ENCODE results near the gene FOXD4L1.
"Not testable (repeated sequence)": the region's sequence is repeated elsewhere in the genome, so short reads cannot be mapped to it uniquely, and the experiment has no call there.

The FOXD4L1 gene

GRCh38 chr2:113524986-113525385, 26.5 kb downstream of the FOXD4L1 start:
- DNase-seq (ENCODE audit: low read depth, low spot score); H3K27me3 ChIP-seq (ENCODE audit: insufficient read depth, insufficient read length); H3K4me1 ChIP-seq (ENCODE audit: insufficient read depth, insufficient read length); H3K9me3 ChIP-seq (ENCODE audit: insufficient read depth, low read length); H3K36me3 ChIP-seq (ENCODE audit: insufficient read depth, insufficient read length, low read length); H3K9ac ChIP-seq (ENCODE audit: insufficient read length, low read depth); H3K4me3 ChIP-seq (ENCODE audit: insufficient read length, low read depth): not testable (repeated sequence)

- DNase-seq (ENCODE audit: low read depth, low spot score); H3K9me3 ChIP-seq (ENCODE audit: insufficient read depth, low read length); H3K4me1 ChIP-seq (ENCODE audit: insufficient read depth, insufficient read length); H3K9ac ChIP-seq (ENCODE audit: insufficient read length, low read depth); H3K36me3 ChIP-seq (ENCODE audit: insufficient read depth, insufficient read length, low read length); H3K27me3 ChIP-seq (ENCODE audit: insufficient read depth, insufficient read length); H3K4me3 ChIP-seq (ENCODE audit: insufficient read length, low read depth): not testable (repeated sequence)
Measured at GRCh38 chr2:113527350-113528045, 29.0 kb downstream of the FOXD4L1 start.

- H3K9me3 ChIP-seq (ENCODE audit: insufficient read depth, low read length); H3K9ac ChIP-seq (ENCODE audit: insufficient read length, low read depth); DNase-seq (ENCODE audit: low read depth, low spot score): not testable (repeated sequence)
Measured at GRCh38 chr2:113528126-113528525, 29.7 kb downstream of the FOXD4L1 start.

GRCh38 chr2:113528904-113529303, 30.4 kb downstream of the FOXD4L1 start:
- not testable (repeated sequence) for H3K27me3 ChIP-seq (ENCODE audit: insufficient read depth, insufficient read length); H3K4me3 ChIP-seq (ENCODE audit: insufficient read length, low read depth); DNase-seq (ENCODE audit: low read depth, low spot score); H3K4me1 ChIP-seq (ENCODE audit: insufficient read depth, insufficient read length); H3K9me3 ChIP-seq (ENCODE audit: insufficient read depth, low read length); H3K9ac ChIP-seq (ENCODE audit: insufficient read length, low read depth); H3K36me3 ChIP-seq (ENCODE audit: insufficient read depth, insufficient read length, low read length)

More at GRCh38 chr2:113528126-113528525, 29.7 kb downstream of the FOXD4L1 start:
- not testable (repeated sequence) for H3K27me3 ChIP-seq (ENCODE audit: insufficient read depth, insufficient read length); H3K36me3 ChIP-seq (ENCODE audit: insufficient read depth, insufficient read length, low read length); H3K4me3 ChIP-seq (ENCODE audit: insufficient read length, low read depth); H3K4me1 ChIP-seq (ENCODE audit: insufficient read depth, insufficient read length)

GRCh38 chr2:113532991-113533390, 34.5 kb downstream of the FOXD4L1 start:
- not testable (repeated sequence) for H3K9ac ChIP-seq (ENCODE audit: insufficient read length, low read depth); H3K9me3 ChIP-seq (ENCODE audit: insufficient read depth, low read length); H3K4me1 ChIP-seq (ENCODE audit: insufficient read depth, insufficient read length); H3K4me3 ChIP-seq (ENCODE audit: insufficient read length, low read depth); DNase-seq (ENCODE audit: low read depth, low spot score); H3K36me3 ChIP-seq (ENCODE audit: insufficient read depth, insufficient read length, low read length); H3K27me3 ChIP-seq (ENCODE audit: insufficient read depth, insufficient read length)

- not testable (repeated sequence) for H3K9me3 ChIP-seq (ENCODE audit: insufficient read depth, low read length); DNase-seq (ENCODE audit: low read depth, low spot score); H3K36me3 ChIP-seq (ENCODE audit: insufficient read depth, insufficient read length, low read length); H3K9ac ChIP-seq (ENCODE audit: insufficient read length, low read depth); H3K4me3 ChIP-seq (ENCODE audit: insufficient read length, low read depth); H3K27me3 ChIP-seq (ENCODE audit: insufficient read depth, insufficient read length); H3K4me1 ChIP-seq (ENCODE audit: insufficient read depth, insufficient read length)
Measured at GRCh38 chr2:113536573-113536972, 38.1 kb downstream of the FOXD4L1 start.

GRCh38 chr2:113540834-113541203, 42.4 kb downstream of the FOXD4L1 start:
- not testable (repeated sequence) for DNase-seq (ENCODE audit: low read depth, low spot score); H3K4me1 ChIP-seq (ENCODE audit: insufficient read depth, insufficient read length); H3K4me3 ChIP-seq (ENCODE audit: insufficient read length, low read depth); H3K36me3 ChIP-seq (ENCODE audit: insufficient read depth, insufficient read length, low read length); H3K9ac ChIP-seq (ENCODE audit: insufficient read length, low read depth); H3K9me3 ChIP-seq (ENCODE audit: insufficient read depth, low read length)
- peaks cover 29% of the 10 kb centered on the region for H3K27me3 ChIP-seq (ENCODE audit: insufficient read depth, insufficient read length)

GRCh38 chr2:113541204-113541975, 42.9 kb downstream of the FOXD4L1 start:
- peak overlapping the region; percentile 67 for H3K9ac ChIP-seq (ENCODE audit: insufficient read length, low read depth)
- H3K36me3 ChIP-seq (ENCODE audit: insufficient read depth, insufficient read length, low read length); H3K4me1 ChIP-seq (ENCODE audit: insufficient read depth, insufficient read length); H3K9me3 ChIP-seq (ENCODE audit: insufficient read depth, low read length); DNase-seq (ENCODE audit: low read depth, low spot score): not testable (repeated sequence)
- peak overlapping the region; percentile 43 for H3K4me3 ChIP-seq (ENCODE audit: insufficient read length, low read depth)
- H3K27me3 ChIP-seq (ENCODE audit: insufficient read depth, insufficient read length): peaks cover 29% of the 10 kb centered on the region

- not testable (repeated sequence) for H3K9ac ChIP-seq (ENCODE audit: insufficient read length, low read depth); DNase-seq (ENCODE audit: low read depth, low spot score); H3K9me3 ChIP-seq (ENCODE audit: insufficient read depth, low read length); H3K36me3 ChIP-seq (ENCODE audit: insufficient read depth, insufficient read length, low read length); H3K4me1 ChIP-seq (ENCODE audit: insufficient read depth, insufficient read length)
- peak overlapping the region; percentile 43 for H3K4me3 ChIP-seq (ENCODE audit: insufficient read length, low read depth)
- peaks cover 29% of the 10 kb centered on the region for H3K27me3 ChIP-seq (ENCODE audit: insufficient read depth, insufficient read length)
Measured at GRCh38 chr2:113541976-113542485, 43.6 kb downstream of the FOXD4L1 start.

- not testable (repeated sequence) for H3K4me1 ChIP-seq (ENCODE audit: insufficient read depth, insufficient read length); H3K36me3 ChIP-seq (ENCODE audit: insufficient read depth, insufficient read length, low read length); H3K4me3 ChIP-seq (ENCODE audit: insufficient read length, low read depth); H3K9me3 ChIP-seq (ENCODE audit: insufficient read depth, low read length); H3K9ac ChIP-seq (ENCODE audit: insufficient read length, low read depth); DNase-seq (ENCODE audit: low read depth, low spot score)
- H3K27me3 ChIP-seq (ENCODE audit: insufficient read depth, insufficient read length): peaks cover 29% of the 10 kb centered on the region
Measured at GRCh38 chr2:113542529-113542928, 44.1 kb downstream of the FOXD4L1 start.

Measured in NT2/D1 (cell line).